Spleen (tissue), 7 donors: ENCODE data around the gene SLC30A7.

Experiments
- POLR2A ChIP-seq, 3 donors: fragments of 450-650 bp; IDR thresholded peaks; one replicate each; pipeline ENCODE4 v1.5.1; 2017; ENCODE audit warnings: antibody characterized with exemption in 3 of 3, mild to moderate bottlenecking in 1 of 3
- POLR2AphosphoS5 ChIP-seq, 3 donors: sonication (generic); formaldehyde crosslinking; IDR thresholded peaks; one replicate each; pipeline ENCODE4 v1.5.1; 2017; ENCODE audit warnings: antibody characterized with exemption in 3 of 3
- TF ChIP-seq, protein P1 (sequence below), 11 experiments: fragments of 200-600 bp in 7 of 11; fragments of 450-650 bp in 4 of 11; sonication (generic) in 4 of 11; IDR thresholded peaks in 8 of 11; conservative IDR thresholded peaks in 3 of 11; 1 replicate in 7 of 11; 2 replicates in 4 of 11; pipeline versions ENCODE4 v1.4.0 to v1.8.0; 2016 to 2021; ENCODE audit warnings: antibody characterized with exemption in 11 of 11, inconsistent platforms in 4 of 11, mild to moderate bottlenecking in 1 of 11
- donor health status: DM: no; HTN: no; CAD: no; lungs with moderate emphysema.
- donor health status: DM: no; HTN: no; CAD: no.
- donor health status: DM: no; HTN: no; CAD: no.

DNA sequence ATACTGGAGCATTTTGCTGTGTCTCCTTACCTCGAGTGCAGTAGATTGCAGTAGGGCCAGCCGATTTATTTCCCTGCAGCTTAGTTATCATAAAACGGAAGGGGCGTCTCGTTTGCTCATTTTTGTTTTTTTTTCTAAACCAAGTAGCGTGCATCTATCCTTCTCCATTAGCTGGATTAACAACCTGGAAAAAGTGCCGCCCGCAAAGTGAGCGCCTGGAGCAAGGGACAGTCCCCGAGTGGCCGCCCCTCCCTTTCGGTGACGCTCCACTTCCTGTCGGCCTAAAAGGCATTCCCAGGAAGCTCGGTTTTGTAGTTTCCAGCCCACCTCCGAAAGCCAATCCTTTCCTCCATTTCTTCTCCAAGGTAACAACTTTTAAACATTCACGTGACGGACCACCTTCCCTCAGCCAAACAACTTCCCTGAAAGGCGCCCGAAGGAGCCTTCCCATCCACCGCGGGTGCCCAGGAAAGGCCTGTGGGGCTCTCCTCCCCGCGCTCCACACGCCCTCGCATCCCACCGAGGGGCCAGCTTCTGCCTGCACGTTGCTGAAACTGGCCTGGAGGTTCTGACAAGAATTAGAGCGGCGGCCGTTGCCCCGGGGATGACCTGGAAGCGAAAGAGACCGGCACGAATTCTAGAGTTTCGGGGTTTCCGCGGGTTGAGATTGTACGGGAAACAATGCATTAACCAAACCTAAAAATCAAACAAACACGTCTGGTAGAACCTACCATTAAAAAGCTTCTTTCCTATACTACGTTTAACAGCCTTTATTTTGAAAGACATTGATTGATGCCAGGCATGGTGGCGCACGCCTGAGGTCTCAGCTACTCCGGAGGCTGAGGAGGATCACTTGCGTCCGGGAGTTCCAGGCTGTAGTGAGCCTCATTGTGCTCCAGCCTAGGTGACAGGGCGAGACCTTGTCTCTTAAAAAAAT is 1.0 kb upstream of the SLC30A7 start, which contains the start of gene EXTL2:
- TF ChIP-seq POLR2AphosphoS5 (IDR thresholded peaks at IDR 0.05) (peak; percentile 60 to 73 (median 68)), POLR2A (IDR thresholded peaks at IDR 0.05) (no peak)
- TF ChIP-seq, protein P1, sequence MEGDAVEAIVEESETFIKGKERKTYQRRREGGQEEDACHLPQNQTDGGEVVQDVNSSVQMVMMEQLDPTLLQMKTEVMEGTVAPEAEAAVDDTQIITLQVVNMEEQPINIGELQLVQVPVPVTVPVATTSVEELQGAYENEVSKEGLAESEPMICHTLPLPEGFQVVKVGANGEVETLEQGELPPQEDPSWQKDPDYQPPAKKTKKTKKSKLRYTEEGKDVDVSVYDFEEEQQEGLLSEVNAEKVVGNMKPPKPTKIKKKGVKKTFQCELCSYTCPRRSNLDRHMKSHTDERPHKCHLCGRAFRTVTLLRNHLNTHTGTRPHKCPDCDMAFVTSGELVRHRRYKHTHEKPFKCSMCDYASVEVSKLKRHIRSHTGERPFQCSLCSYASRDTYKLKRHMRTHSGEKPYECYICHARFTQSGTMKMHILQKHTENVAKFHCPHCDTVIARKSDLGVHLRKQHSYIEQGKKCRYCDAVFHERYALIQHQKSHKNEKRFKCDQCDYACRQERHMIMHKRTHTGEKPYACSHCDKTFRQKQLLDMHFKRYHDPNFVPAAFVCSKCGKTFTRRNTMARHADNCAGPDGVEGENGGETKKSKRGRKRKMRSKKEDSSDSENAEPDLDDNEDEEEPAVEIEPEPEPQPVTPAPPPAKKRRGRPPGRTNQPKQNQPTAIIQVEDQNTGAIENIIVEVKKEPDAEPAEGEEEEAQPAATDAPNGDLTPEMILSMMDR (IDR thresholded peaks at IDR 0.05 in 8 of 11, conservative IDR thresholded peaks at IDR 0.05 in 3 of 11) = no peak
